ENCODE results near the gene TPPP.

DNA sequence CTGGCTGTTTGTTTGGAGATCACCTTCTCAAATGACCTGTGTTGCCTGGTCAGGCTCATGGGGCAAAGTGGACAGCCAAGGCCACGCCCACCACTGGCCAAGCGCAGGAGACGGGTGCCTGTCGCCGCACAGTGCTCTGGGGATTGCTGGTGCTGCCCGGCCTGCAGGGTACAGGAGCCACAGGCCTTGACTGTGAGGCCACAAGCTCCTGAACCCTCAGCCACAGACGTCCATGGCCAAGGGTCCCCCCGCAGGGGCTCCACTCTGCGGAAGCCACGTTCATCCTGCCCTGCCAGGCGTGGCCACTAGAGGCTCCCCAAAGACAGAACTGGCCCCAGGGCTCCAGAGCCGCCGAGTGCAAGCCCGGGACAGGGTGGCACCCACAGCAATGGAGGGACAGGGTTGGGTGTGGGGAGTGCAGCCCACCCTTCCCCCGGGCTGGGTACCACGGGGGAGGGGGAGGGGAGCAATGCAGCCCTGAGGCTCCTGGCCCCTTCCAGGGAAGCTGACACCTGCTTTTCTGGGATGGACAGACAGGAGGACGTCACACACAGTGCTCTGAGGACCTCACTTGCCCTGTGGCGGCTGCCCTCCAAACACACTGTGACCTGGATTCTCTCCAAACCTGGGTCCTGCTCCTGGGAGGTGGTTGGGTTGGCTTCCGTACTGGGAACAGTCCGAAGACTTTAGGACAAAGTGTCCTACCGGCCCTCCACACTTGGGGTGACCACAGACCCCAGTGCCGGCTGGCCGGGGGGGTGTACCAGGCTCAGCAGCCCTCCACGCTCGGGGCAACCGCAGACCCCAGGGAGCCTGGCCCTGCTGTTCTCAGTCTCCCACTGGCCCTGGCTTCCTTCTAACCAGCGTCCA is 21.5 kb downstream of the TPPP start:
- peak; percentile 84 to 93 (median 90) for TF ChIP-seq CTCF (IDR thresholded peaks at IDR 0.05)
- no peak for TF ChIP-seq POLR2A (IDR thresholded peaks at IDR 0.05)
